Activated CD4-positive, alpha-beta T cell treated with anti-CD3 and anti-CD28 coated beads, Interleukin-2, amount 50 U/mL, for 48 hours (primary cell): ENCODE measurements around the gene NUCB2.
A peak's percentile ranks its signal among the peaks of the same experiment; 100 is the strongest.
"Not testable (repeated sequence)": the region's sequence is repeated elsewhere in the genome, so short reads cannot be mapped to it uniquely, and the experiment has no call there.

ENCODE experiments used
- DNase-seq, 2 experiments: peaks; one replicate each; pipeline ENCODE4 v3.0.0-alpha.2; 2020

The NUCB2 gene

GRCh38 chr11:17276236-17277023 lies at the start of gene NUCB2:
Gene NUCB2, plus strand, starts transcription at chr11:17276739. Its CDS starts 18,585 bp downstream, at chr11:17295324.
- peak; percentile 95 to 96 for DNase-seq

GRCh38 chr11:17228186-17228925 lies 48.2 kb upstream of the NUCB2 start:
- DNase-seq, result not testable (repeated sequence)

GRCh38 chr11:17229481-17230152 lies 46.9 kb upstream of the NUCB2 start:
- DNase-seq, result no peak

- peak; percentile 27 to 56 for DNase-seq
Measured at GRCh38 chr11:17230867-17231851, 45.4 kb upstream of the NUCB2 start.

- DNase-seq, result no peak
Measured at GRCh38 chr11:17233101-17233500, 43.4 kb upstream of the NUCB2 start.

DNA sequence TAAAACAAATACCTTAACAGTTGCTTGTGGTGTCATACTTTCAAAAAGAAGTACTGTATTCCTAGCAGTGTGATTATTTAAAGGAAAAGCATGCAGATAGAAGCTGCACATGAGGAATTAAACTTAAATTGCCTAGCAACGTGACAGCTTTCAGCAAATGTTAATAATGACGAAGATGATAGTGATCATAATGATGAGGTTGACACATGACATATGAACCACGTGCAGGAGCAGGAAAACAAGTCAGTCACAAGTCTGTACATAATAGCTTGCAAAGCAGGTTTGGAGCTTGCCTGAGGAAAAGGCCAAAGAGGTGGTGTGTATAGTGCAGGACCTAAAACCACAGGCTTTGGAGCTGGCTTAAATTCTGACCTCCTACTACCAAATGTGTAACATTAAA lies 38.2 kb upstream of the NUCB2 start:
- DNase-seq, result no peak

DNA sequence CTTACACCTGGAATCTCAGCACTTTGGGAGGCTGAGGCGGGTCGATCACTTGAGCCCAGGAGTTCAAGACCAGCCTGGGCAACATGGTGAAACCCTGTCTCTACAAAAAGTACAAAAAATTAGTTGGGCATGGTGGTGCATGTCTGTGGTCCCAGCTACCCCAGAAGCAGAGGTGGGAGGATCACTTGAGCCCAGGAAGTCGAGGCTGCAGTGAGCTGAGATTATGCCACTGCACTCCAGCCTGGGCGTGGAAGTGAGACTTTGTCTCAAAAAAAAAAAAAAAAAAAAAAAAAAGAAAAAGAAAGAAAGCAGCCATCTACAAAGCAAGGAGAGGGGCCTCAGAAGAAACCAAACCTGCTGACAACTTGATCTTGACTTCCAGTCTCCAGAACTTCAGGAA lies 36.6 kb upstream of the NUCB2 start:
- DNase-seq, result not testable (repeated sequence)

- DNase-seq, result no peak
Measured at GRCh38 chr11:17240780-17241179, 35.8 kb upstream of the NUCB2 start.

DNA sequence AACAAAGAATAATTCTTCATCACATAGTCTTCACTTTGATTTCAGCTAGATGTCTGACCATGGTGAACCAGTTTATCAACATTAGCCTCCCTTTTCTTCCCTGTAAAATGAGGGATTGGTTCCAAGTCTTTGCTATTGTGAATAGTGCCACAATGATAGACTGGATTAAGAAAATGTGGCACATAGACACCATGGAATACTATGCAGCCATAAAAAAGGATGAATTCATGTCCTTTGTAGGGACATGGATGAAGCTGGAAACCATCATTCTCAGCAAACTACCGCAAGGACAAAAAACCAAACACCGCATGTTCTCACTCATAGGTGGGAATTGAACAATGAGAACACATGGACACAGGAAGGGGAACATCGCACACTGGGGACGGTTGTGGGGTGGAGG lies 33.6 kb upstream of the NUCB2 start:
- not testable (repeated sequence) for DNase-seq

GRCh38 chr11:17244046-17244445 lies 32.5 kb upstream of the NUCB2 start:
- no peak for DNase-seq

DNA sequence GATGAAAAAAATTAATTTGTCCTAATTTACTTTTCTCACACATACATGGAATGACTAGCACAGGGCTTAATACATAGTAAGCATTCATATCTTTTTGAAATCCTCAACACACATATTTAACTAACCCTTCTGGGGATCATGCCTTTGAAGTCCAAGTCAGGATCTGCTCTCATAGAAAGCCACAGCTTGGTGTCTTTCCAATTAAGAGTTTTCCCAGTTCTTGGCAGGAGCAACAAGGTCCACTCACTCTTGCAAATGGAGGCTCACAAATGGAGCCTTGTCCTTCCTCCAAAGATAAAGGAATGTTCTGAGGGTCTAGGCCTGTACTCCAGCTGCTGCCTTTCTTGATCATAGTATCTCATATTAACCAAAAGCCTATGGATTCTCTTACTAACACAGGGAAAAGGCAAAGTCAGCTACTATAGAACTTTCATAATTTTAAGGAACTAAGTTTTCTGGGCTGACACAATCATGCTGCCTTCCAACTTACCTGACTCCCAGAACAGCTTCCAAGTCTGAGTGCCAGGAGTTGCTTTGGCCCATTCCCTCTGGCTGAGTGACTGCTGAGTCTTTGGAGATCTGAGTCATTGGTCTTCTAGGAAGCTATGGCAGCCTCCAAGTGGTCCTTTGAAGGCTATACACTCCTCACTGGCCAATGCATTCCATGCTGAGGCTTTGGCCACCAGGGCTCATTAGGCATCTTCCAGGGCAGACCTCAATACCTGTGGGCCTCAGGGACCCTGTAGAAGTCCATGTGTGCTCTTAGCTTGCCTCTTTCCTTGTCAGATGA lies 25.8 kb upstream of the NUCB2 start:
- no peak for DNase-seq

DNA sequence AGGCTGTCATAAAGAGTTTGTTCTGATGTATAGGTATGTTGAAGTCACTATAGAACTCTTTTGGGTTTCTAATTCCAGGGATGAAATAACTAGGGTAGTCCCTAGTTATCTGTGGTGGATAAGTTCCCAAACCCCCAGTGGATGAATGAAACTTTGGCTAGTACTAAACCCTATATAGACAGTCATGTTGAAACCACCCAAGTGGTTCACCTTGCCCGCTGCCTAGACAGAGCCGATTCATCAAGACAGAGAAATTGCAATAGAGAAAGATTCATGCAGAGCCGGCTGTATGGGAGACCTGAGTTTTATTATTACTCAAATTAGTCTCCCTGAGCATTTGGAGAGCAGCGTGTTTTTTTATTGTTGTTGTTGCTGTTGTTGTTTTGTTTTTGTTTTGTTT lies 23.8 kb upstream of the NUCB2 start:
- no peak for DNase-seq

GRCh38 chr11:17256512-17256911 lies 20.0 kb upstream of the NUCB2 start:
- DNase-seq, result no peak

GRCh38 chr11:17257196-17257595 lies 19.3 kb upstream of the NUCB2 start:
- DNase-seq, result no peak

GRCh38 chr11:17258670-17259069 lies 17.9 kb upstream of the NUCB2 start:
- no peak for DNase-seq

DNA sequence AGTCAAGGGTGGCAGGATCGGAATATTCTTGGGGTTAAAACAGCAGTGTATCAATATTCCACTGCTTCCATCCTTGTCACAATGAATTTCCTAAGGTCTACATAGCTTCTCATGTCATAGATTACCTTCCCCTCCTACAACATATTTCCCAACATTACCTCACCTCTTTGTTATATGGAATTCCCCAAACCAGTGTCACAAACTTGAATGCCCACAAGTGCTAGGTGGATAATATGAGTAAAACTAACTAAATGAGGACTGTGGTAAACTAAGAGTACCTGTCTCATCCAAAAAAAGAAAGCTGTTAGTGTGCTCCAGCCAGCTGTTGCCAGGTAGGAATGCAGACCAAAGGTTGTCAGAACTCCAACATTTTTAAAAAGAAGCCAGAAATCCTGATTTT lies 17.0 kb upstream of the NUCB2 start:
- no peak for DNase-seq

DNA sequence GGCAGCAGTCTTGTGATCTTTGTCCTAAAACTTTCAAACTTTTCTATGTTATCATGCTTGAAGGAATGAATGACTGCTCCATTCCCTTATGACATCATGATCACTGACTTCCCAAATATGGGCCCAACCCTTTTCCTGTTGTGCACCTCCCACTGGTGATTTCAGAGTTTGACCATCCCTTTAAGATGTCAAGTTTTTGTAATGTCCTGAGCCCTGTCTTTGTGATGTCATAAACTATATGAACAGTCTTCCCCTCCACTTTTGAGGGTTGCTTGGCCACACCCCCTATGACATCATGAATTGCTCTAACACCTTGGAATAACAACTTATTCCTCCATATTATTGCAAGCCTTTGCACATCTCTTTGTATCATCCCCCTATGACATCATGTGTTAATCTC lies 16.5 kb upstream of the NUCB2 start:
- no peak for DNase-seq

GRCh38 chr11:17263769-17264168 lies 12.8 kb upstream of the NUCB2 start:
- DNase-seq, result no peak

GRCh38 chr11:17266781-17267180 lies 9.8 kb upstream of the NUCB2 start:
- DNase-seq, result no peak

- DNase-seq, result no peak
Measured at GRCh38 chr11:17267576-17267975, 9.0 kb upstream of the NUCB2 start.

DNA sequence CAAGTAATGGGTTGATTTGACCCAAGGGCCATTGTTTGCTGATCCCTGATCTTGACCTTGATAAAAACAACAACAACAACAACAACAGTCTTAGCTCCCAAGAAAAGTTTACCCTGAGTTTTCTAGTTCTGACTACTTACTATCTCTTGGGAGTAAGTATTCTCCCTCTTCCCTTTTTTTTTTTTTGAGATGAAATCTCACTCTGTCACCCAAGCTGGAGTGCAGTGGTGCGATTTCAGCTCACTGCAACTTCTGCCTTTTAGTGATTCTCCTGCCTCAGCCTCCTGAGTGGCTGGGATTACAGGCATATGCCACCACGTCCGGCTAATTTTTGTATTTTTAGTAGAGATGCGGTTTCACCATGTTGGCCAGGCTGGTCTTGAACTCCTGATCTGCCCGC lies 8.0 kb upstream of the NUCB2 start:
- DNase-seq, result not testable (repeated sequence)

- DNase-seq, result no peak
Measured at GRCh38 chr11:17268902-17269301, 7.6 kb upstream of the NUCB2 start.
